ENCODE results near the gene NABP2.
"Not testable (repeated sequence)": the region's sequence is repeated elsewhere in the genome, so short reads cannot be mapped to it uniquely, and the experiment has no call there.

Gene NABP2

GRCh38 chr12:56224102-56224701 is at the start of gene NABP2:
TSS of gene NABP2 (plus strand) at chr12:56224342. CDS start at chr12:56224857, 515 bp downstream.
- peak; percentile 98 for DNase-seq

- no peak for DNase-seq
Observed at GRCh38 chr12:56178347-56178746, 45.8 kb upstream of the NABP2 start.

GRCh38 chr12:56186957-56187356 is 37.2 kb upstream of the NABP2 start:
- DNase-seq = no peak

GRCh38 chr12:56188131-56188777 is 35.9 kb upstream of the NABP2 start:
- DNase-seq = no peak

- peak; percentile 70 for DNase-seq
Observed at GRCh38 chr12:56188778-56189098, 35.4 kb upstream of the NABP2 start.

- DNase-seq = peak; percentile 90
Observed at GRCh38 chr12:56189099-56189917, 34.8 kb upstream of the NABP2 start, which contains the start of gene SMARCC2. TSS of gene SMARCC2 (minus strand) at chr12:56189483. CDS start at chr12:56189461, 22 bp downstream.

- DNase-seq = peak; percentile 93
Observed at GRCh38 chr12:56189918-56190694, 34.0 kb upstream of the NABP2 start.

- DNase-seq = peak; percentile 35
Observed at GRCh38 chr12:56190695-56191155, 33.4 kb upstream of the NABP2 start.

GRCh38 chr12:56192582-56192981 is 31.6 kb upstream of the NABP2 start:
- no peak for DNase-seq

- DNase-seq = peak; percentile 93
Observed at GRCh38 chr12:56193025-56193578, 31.0 kb upstream of the NABP2 start.

- not testable (repeated sequence) for DNase-seq
Observed at GRCh38 chr12:56196818-56197550, 27.2 kb upstream of the NABP2 start.

GRCh38 chr12:56197921-56198635 is 26.1 kb upstream of the NABP2 start:
- no peak for DNase-seq

GRCh38 chr12:56198836-56199235 is 25.3 kb upstream of the NABP2 start:
- DNase-seq = no peak

- DNase-seq = no peak
Observed at GRCh38 chr12:56202366-56202765, 21.8 kb upstream of the NABP2 start.

- no peak for DNase-seq
Observed at GRCh38 chr12:56202838-56203237, 21.3 kb upstream of the NABP2 start.

GRCh38 chr12:56204275-56204674 is 19.9 kb upstream of the NABP2 start:
- DNase-seq = no peak

GRCh38 chr12:56205445-56205844 is 18.7 kb upstream of the NABP2 start:
- DNase-seq = no peak

- peak; percentile 56 for DNase-seq
Observed at GRCh38 chr12:56206452-56207166, 17.5 kb upstream of the NABP2 start.

- no peak for DNase-seq
Observed at GRCh38 chr12:56208006-56208405, 16.1 kb upstream of the NABP2 start.

- DNase-seq = no peak
Observed at GRCh38 chr12:56212361-56212760, 11.8 kb upstream of the NABP2 start.

GRCh38 chr12:56213878-56214277 is 10.3 kb upstream of the NABP2 start:
- DNase-seq = no peak

Measured in NCI-H146 (cell line).